H1 (cell line): ENCODE results near the gene IL31RA. TPM values are rescaled to one million over a fixed set of nuclear protein-coding genes. Genes with fewer than 3 reads are reported as not detected.

Experiments used
- CTCF ChIA-PET: fragments of 300-600 bp; sonication (Branson Sonifier 250); formaldehyde crosslinking; loops from one replicate; lab custom pipeline; 2021; ENCODE audit not compliant: partially characterized antibody; lab: Charles Lee
- POLR2A ChIA-PET: fragments of 300-600 bp; sonication (Branson Sonifier 250); formaldehyde crosslinking; loops from one replicate; lab custom pipeline; 2021; ENCODE audit warnings: inconsistent platforms; ENCODE audit not compliant: partially characterized antibody; lab: Charles Lee
- DNase-seq, 2 experiments: peaks; one replicate each; pipeline versions ENCODE4 v3.0.0 to v3.0.0-alpha.2; 2010 to 2022; ENCODE audit warnings: low spot score in 2 of 2, low read depth in 1 of 2, mixed read lengths in 1 of 2
- FAIRE-seq: peaks from 2 replicates; lab custom pipeline; 2011; peaks lifted over from hg19 to GRCh38; lab: Jason Lieb, UNC
- H2AFZ ChIP-seq: 2 replicates; pipeline ENCODE4 v1.8.1; 2012; ENCODE audit warnings: low read length, inconsistent platforms
- H2AK5ac ChIP-seq: 2 replicates; pipeline ENCODE4 v1.6.1; 2013; ENCODE audit warnings: low read depth, low read length
- H2BK120ac ChIP-seq: replicated peaks from 2 replicates; pipeline ENCODE3; 2013; ENCODE audit warnings: low read depth, low read length, inconsistent platforms
- H2BK12ac ChIP-seq: 2 replicates; pipeline ENCODE4 v1.6.1; 2013; ENCODE audit warnings: low read depth, low read length
- H2BK15ac ChIP-seq: 2 replicates; pipeline ENCODE4 v1.6.1; 2013; ENCODE audit warnings: low read length
- H2BK20ac ChIP-seq: 2 replicates; pipeline ENCODE4 v1.6.1; 2013; ENCODE audit warnings: low read length
- H2BK5ac ChIP-seq: 2 replicates; pipeline ENCODE4 v1.6.1; 2013; ENCODE audit warnings: low read depth, low read length
- H3K14ac ChIP-seq: 2 replicates; pipeline ENCODE4 v1.6.1; 2013; ENCODE audit warnings: inconsistent platforms; ENCODE audit not compliant: insufficient read length
- H3K18ac ChIP-seq: 2 replicates; pipeline ENCODE4 v1.6.1; 2013; ENCODE audit warnings: low read length; ENCODE audit errors: extremely low read depth
- H3K23ac ChIP-seq: 2 replicates; pipeline ENCODE4 v1.6.1; 2013; ENCODE audit warnings: inconsistent platforms; ENCODE audit not compliant: insufficient read length
- H3K23me2 ChIP-seq: 2 replicates; pipeline ENCODE4 v1.6.1; 2013; ENCODE audit warnings: low read depth, low read length
- H3K27ac ChIP-seq: 2 replicates; pipeline ENCODE4 v1.6.1; 2011; ENCODE audit warnings: low read depth, low read length, inconsistent platforms
- H3K27me3 ChIP-seq, 4 experiments: replicated peaks in 1 of 4; 1 replicate in 1 of 4; 2 replicates in 3 of 4; pipeline versions ENCODE4 v1.6.1 to v1.8.1; 2011 to 2013; ENCODE audit warnings: low read length in 3 of 4, mild to moderate bottlenecking in 3 of 4, inconsistent platforms in 2 of 4, mixed read lengths in 2 of 4, moderate library complexity in 1 of 4; ENCODE audit not compliant: control insufficient read depth in 3 of 4, insufficient read depth in 3 of 4; ENCODE audit errors: extremely low read depth in 1 of 4
- H3K36me3 ChIP-seq, 4 experiments: 2 replicates each; pipeline versions ENCODE4 v1.6.1 to v1.8.1; 2011 to 2013; ENCODE audit warnings: mild to moderate bottlenecking in 4 of 4, low read length in 3 of 4, moderate library complexity in 2 of 4, control low read depth in 1 of 4, inconsistent platforms in 1 of 4; ENCODE audit not compliant: insufficient read depth in 4 of 4, control insufficient read depth in 2 of 4
- H3K4ac ChIP-seq: replicated peaks from 2 replicates; pipeline ENCODE3; 2013; ENCODE audit warnings: low read length, low read depth, mixed read lengths, inconsistent platforms; ENCODE audit not compliant: insufficient read length
- H3K4me1 ChIP-seq, 4 experiments: replicated peaks in 1 of 4; 1 replicate in 1 of 4; 2 replicates in 3 of 4; pipeline versions ENCODE4 v1.6.1 to v1.8.1; 2011 to 2013; ENCODE audit warnings: low read length in 3 of 4, inconsistent platforms in 2 of 4, mixed read lengths in 1 of 4; ENCODE audit not compliant: insufficient read depth in 4 of 4, control insufficient read depth in 3 of 4
- H3K4me2 ChIP-seq, 2 experiments: 2 replicates each; pipeline versions ENCODE4 v1.6.1 to v1.8.1; 2011 to 2013; ENCODE audit warnings: low read depth in 2 of 2, low read length in 2 of 2, control low read depth in 1 of 2, inconsistent platforms in 1 of 2, mild to moderate bottlenecking in 1 of 2; ENCODE audit not compliant: insufficient read depth in 1 of 2
- H3K4me3 ChIP-seq, 4 experiments: fragments of 200-600, 300-600 bp in 1 of 4; sonication (generic), shearing (Covaris generic), sonication (Bioruptor Twin) in 1 of 4; 2 replicates each; pipeline versions ENCODE4 v1.5.1 to v1.8.1; 2011 to 2016; ENCODE audit warnings: low read length in 4 of 4, low read depth in 3 of 4, control low read depth in 2 of 4, inconsistent platforms in 2 of 4, mild to moderate bottlenecking in 2 of 4, mixed read lengths in 1 of 4, moderate library complexity in 1 of 4; ENCODE audit not compliant: insufficient read depth in 2 of 4; ENCODE audit errors: extremely low read depth in 1 of 4
- H3K56ac ChIP-seq: replicated peaks from 2 replicates; pipeline ENCODE3; 2013; ENCODE audit warnings: low read depth, mild to moderate bottlenecking, mixed read lengths, low read length, inconsistent platforms; ENCODE audit not compliant: insufficient read length
- H3K79me1 ChIP-seq: 2 replicates; pipeline ENCODE4 v1.6.1; 2013; ENCODE audit warnings: low read depth, low read length, control low read depth
- H3K79me2 ChIP-seq, 2 experiments: 2 replicates each; pipeline versions ENCODE4 v1.6.1 to v1.8.1; 2012 to 2013; ENCODE audit warnings: low read length in 2 of 2, mild to moderate bottlenecking in 2 of 2, inconsistent platforms in 1 of 2; ENCODE audit not compliant: insufficient read depth in 2 of 2, control insufficient read depth in 1 of 2
- H3K9ac ChIP-seq, 4 experiments: replicated peaks in 1 of 4; 1 replicate in 1 of 4; 2 replicates in 3 of 4; pipeline versions ENCODE4 v1.6.1 to v1.8.1; 2011 to 2013; ENCODE audit warnings: low read depth in 3 of 4, low read length in 3 of 4, control low read depth in 2 of 4, mild to moderate bottlenecking in 2 of 4, moderate library complexity in 2 of 4, inconsistent platforms in 1 of 4; ENCODE audit errors: extremely low read depth in 1 of 4
- H3K9me3 ChIP-seq, 2 experiments: 2 replicates each; pipeline versions ENCODE4 v1.6.1 to v1.8.1; 2012 to 2013; ENCODE audit warnings: mild to moderate bottlenecking in 2 of 2, moderate library complexity in 2 of 2, control low read depth in 1 of 2, inconsistent platforms in 1 of 2, low read depth in 1 of 2, low read length in 1 of 2, mixed read lengths in 1 of 2; ENCODE audit not compliant: insufficient read depth in 2 of 2
- H4K20me1 ChIP-seq, 2 experiments: replicated peaks in 1 of 2; 2 replicates each; pipeline versions ENCODE3 to v1.8.1; 2011 to 2013; ENCODE audit warnings: inconsistent platforms in 2 of 2, low read length in 2 of 2, mild to moderate bottlenecking in 1 of 2; ENCODE audit not compliant: insufficient read depth in 2 of 2, control insufficient read depth in 1 of 2
- H4K5ac ChIP-seq: 2 replicates; pipeline ENCODE4 v1.6.1; 2013; ENCODE audit warnings: low read length, low read depth, mixed read lengths, inconsistent platforms; ENCODE audit not compliant: insufficient read length
- H4K8ac ChIP-seq: 2 replicates; pipeline ENCODE4 v1.8.0; 2013; ENCODE audit warnings: mild to moderate bottlenecking, moderate library complexity, low read length, inconsistent platforms; ENCODE audit not compliant: insufficient read depth; ENCODE audit errors: extremely low read depth
- H4K91ac ChIP-seq: replicated peaks from 2 replicates; pipeline ENCODE3; 2013; ENCODE audit warnings: low read length, mixed read lengths, inconsistent platforms; ENCODE audit not compliant: insufficient read length
- RBBP5 ChIP-seq: IDR thresholded peaks from 2 replicates; pipeline ENCODE4 v1.7.1; 2012; ENCODE audit warnings: low read depth, mild to moderate bottlenecking, inconsistent platforms, low read length, moderate library complexity, borderline replicate concordance
- WGBS, 2 experiments: shearing (Covaris generic) in 1 of 2; methylation state at CpG; one replicate each; pipeline versions ENCODE4 v1.1.6 to v1.1.7; 2013 to 2015; ENCODE audit warnings: low lambda C conversion rate in 2 of 2, mixed read lengths in 2 of 2, inconsistent platforms in 1 of 2, low coverage in 1 of 2, missing lambda C conversion rate in 1 of 2; ENCODE audit not compliant: insufficient replicate concordance in 2 of 2, insufficient coverage in 1 of 2, insufficient read length in 1 of 2; ENCODE audit errors: extremely low coverage in 1 of 2, missing lambda C conversion rate in 1 of 2; 5-methylcytosine and 5-hydroxymethylcytosine counted together
- polyA plus RNA-seq, 7 experiments: library from polyadenylated mRNA; depleted of rRNA in 3 of 7; stranded (reverse) in 5 of 7; unstranded in 2 of 7; fragments of >200 nt in 5 of 7; fragments of 200-250 nt in 2 of 7; gene quantifications; 1 replicate in 5 of 7; 2 replicates in 1 of 7; 4 replicates in 1 of 7; pipeline versions ENCODE4 v1.2.1 to v1.2.3, GENCODE V29; 2011 to 2013; ENCODE audit warnings: missing spikeins in 2 of 7, mixed read lengths in 2 of 7
- total RNA-seq: library from RNA; stranded (reverse); fragmentation: NEBNext Ultra II Directional; extraction: Animal tissue kit (Norgen Biotek cat#: 25700); gene quantifications from 2 replicates; pipeline ENCODE4 v1.2.1, GENCODE V29; 2021

IL31RA gene
- total and polyA plus RNA-seq, 2 of the 8 experiments (the other 6 are each of a cell fraction or from before 2014, with no cell fraction given) = not detected

GRCh38 chr5:55895346-55895745 lies 44.2 kb downstream of the IL31RA start:
- Histone ChIP-seq H4K5ac (no peak overlapping the region), H2BK12ac (no peak overlapping the region), H3K27me3 (no peaks in the 10 kb centered on the region)
- no peak for TF ChIP-seq RBBP5
- TF ChIP-seq, all 59 proteins: peak for 0
- no peak overlapping the region for H3K4me3 ChIP-seq
- no peak overlapping the region for H4K8ac ChIP-seq
- POLR2A ChIA-PET = interaction anchor here (1.3 kb wide), 1 partner anchor 8 kb away, joined by 4 read pairs; no protein-coding TSS in a partner anchor
- no peak overlapping the region for H2BK20ac ChIP-seq
- H3K23me2 ChIP-seq = no peaks in the 10 kb centered on the region
- no peak overlapping the region for H2BK5ac ChIP-seq
- no peak overlapping the region for H2BK15ac ChIP-seq
- no peak overlapping the region for H3K4ac ChIP-seq
- H3K9me3 ChIP-seq = no peaks in the 10 kb centered on the region
- no peak overlapping the region for H2BK120ac ChIP-seq
- H3K36me3 ChIP-seq = no peaks in the 10 kb centered on the region
- H3K18ac ChIP-seq = no peak overlapping the region
- no peak overlapping the region for H3K56ac ChIP-seq
- no peak overlapping the region for H3K14ac ChIP-seq
- no peaks in the 10 kb centered on the region for H3K79me1 ChIP-seq
- H4K20me1 ChIP-seq = no peaks in the 10 kb centered on the region
- WGBS, 2 experiments = 89% methylated on average over 3 of the region's 3 CpGs; no CpG with 5 or more reads in 1 of the 2 experiments
- CTCF ChIA-PET = no interaction called here
- no peaks in the 10 kb centered on the region for H3K4me1 ChIP-seq
- DNase-seq (no peak), FAIRE-seq (no peak)
- H3K27ac ChIP-seq = no peak overlapping the region
- H3K9ac ChIP-seq = no peak overlapping the region
- no peaks in the 10 kb centered on the region for H3K79me2 ChIP-seq
- H2AK5ac ChIP-seq = no peak overlapping the region
- no peak overlapping the region for H3K4me2 ChIP-seq
- no peak overlapping the region for H3K23ac ChIP-seq
- H2AFZ ChIP-seq = no peak overlapping the region
- no peak overlapping the region for H4K91ac ChIP-seq
